Body of pancreas (tissue), 4 donors: ENCODE results near the gene TRIM56.

Experiments
- CTCF ChIP-seq, 7 experiments: fragments of 450-650 bp in 4 of 7; fragments of 200-600 bp in 3 of 7; sonication (generic) in 3 of 7; IDR thresholded peaks; one replicate each; pipeline ENCODE4 v1.5.1; 2016 to 2019; ENCODE audit warnings: antibody characterized with exemption in 7 of 7
- POLR2A ChIP-seq, 3 donors: fragments of 450-650 bp; IDR thresholded peaks; one replicate each; pipeline ENCODE4 v1.6.1; 2016; ENCODE audit warnings: antibody characterized with exemption in 3 of 3, mild to moderate bottlenecking in 2 of 3

GRCh38 chr7:101138213-101138870 lies 53.1 kb downstream of the TRIM56 start:
- TF ChIP-seq POLR2A (IDR thresholded peaks at IDR 0.05) (peak in 1 of 3 donors; percentile 14), CTCF (IDR thresholded peaks at IDR 0.05) (peak; percentile 25 to 76 (median 61))
